GM10266 (cell line): ENCODE results near the gene ACE2.

Experiments
- DNase-seq: peaks from one replicate; pipeline ENCODE4 v3.0.0; 2012; ENCODE audit errors: extremely low spot score
- CTCF ChIP-seq: IDR thresholded peaks from 2 replicates; pipeline ENCODE4 v1.5.1; 2012; ENCODE audit warnings: mild to moderate bottlenecking, low read depth; ENCODE audit not compliant: control insufficient read depth, insufficient read depth; ENCODE audit errors: missing control alignments

Gene ACE2

GRCh38 chrX:15529165-15529564 is 71.6 kb downstream of the ACE2 start:
- no peak for DNase-seq
- no peak for TF ChIP-seq CTCF

- TF ChIP-seq CTCF: no peak
- no peak for DNase-seq
These were observed 74.9 kb downstream of the ACE2 start for GRCh38 chrX:15525664-15526416.

- DNase-seq: no peak
- TF ChIP-seq CTCF: no peak
These were observed 76.3 kb downstream of the ACE2 start for GRCh38 chrX:15524417-15524816.

- DNase-seq: no peak
- TF ChIP-seq CTCF: no peak
These were observed 77.7 kb downstream of the ACE2 start for GRCh38 chrX:15523088-15523487.

- no peak for TF ChIP-seq CTCF
- DNase-seq: no peak
These were observed 78.3 kb downstream of the ACE2 start for GRCh38 chrX:15522464-15522863.

- no peak for DNase-seq
- TF ChIP-seq CTCF: no peak
These were observed 84.8 kb downstream of the ACE2 start for GRCh38 chrX:15515931-15516330.

GRCh38 chrX:15514279-15514678 is 86.5 kb downstream of the ACE2 start:
- TF ChIP-seq CTCF: no peak
- no peak for DNase-seq
